ENCODE data around the gene SPIB.

SPIB gene

GRCh38 chr19:50417111-50418081, 1.3 kb upstream of the SPIB start:
- in situ Hi-C loops (cut with HindIII; ENCODE audit: low sequenced_read_pairs): no loop called here

GRCh38 chr19:50419022-50419579, 363 bp downstream of the SPIB start:
- in situ Hi-C loops (cut with HindIII; ENCODE audit: low sequenced_read_pairs): no loop called here

GRCh38 chr19:50419580-50420035, 870 bp downstream of the SPIB start:
- in situ Hi-C loops (cut with HindIII; ENCODE audit: low sequenced_read_pairs): no loop called here

- in situ Hi-C loops (cut with HindIII; ENCODE audit: low sequenced_read_pairs): no loop called here
Observed at GRCh38 chr19:50420127-50420526, 1.4 kb downstream of the SPIB start.

- in situ Hi-C loops (cut with HindIII; ENCODE audit: low sequenced_read_pairs): no loop called here
Observed at GRCh38 chr19:50420808-50421207, 2.1 kb downstream of the SPIB start.

- in situ Hi-C loops (cut with HindIII; ENCODE audit: low sequenced_read_pairs): no loop called here
Observed at GRCh38 chr19:50422397-50423278, 3.9 kb downstream of the SPIB start.

- in situ Hi-C loops (cut with HindIII; ENCODE audit: low sequenced_read_pairs): no loop called here
Observed at GRCh38 chr19:50423279-50424113, 4.8 kb downstream of the SPIB start.

GRCh38 chr19:50425581-50425980, 6.8 kb downstream of the SPIB start:
- in situ Hi-C loops (cut with HindIII; ENCODE audit: low sequenced_read_pairs): no loop called here

GRCh38 chr19:50427318-50427925, 8.7 kb downstream of the SPIB start:
- in situ Hi-C loops (cut with HindIII; ENCODE audit: low sequenced_read_pairs): no loop called here

- in situ Hi-C loops (cut with HindIII; ENCODE audit: low sequenced_read_pairs): no loop called here
Observed at GRCh38 chr19:50427997-50428425, 9.3 kb downstream of the SPIB start.

GRCh38 chr19:50428772-50429463, 10.2 kb downstream of the SPIB start:
- in situ Hi-C loops (cut with HindIII; ENCODE audit: low sequenced_read_pairs): no loop called here

GRCh38 chr19:50430888-50431342, 12.2 kb downstream of the SPIB start:
- in situ Hi-C loops (cut with HindIII; ENCODE audit: low sequenced_read_pairs): no loop called here

- in situ Hi-C loops (cut with HindIII; ENCODE audit: low sequenced_read_pairs): no loop called here
Observed at GRCh38 chr19:50431343-50432220, 12.8 kb downstream of the SPIB start.

- in situ Hi-C loops (cut with HindIII; ENCODE audit: low sequenced_read_pairs): no loop called here
Observed at GRCh38 chr19:50432221-50433028, 13.7 kb downstream of the SPIB start, which contains the start of gene MYBPC2. MYBPC2 (plus strand) TSS chr19:50432892; CDS start chr19:50432954, 62 bp downstream.

GRCh38 chr19:50433201-50434180, 14.8 kb downstream of the SPIB start:
- in situ Hi-C loops (cut with HindIII; ENCODE audit: low sequenced_read_pairs): no loop called here

GRCh38 chr19:50434525-50434924, 15.8 kb downstream of the SPIB start:
- in situ Hi-C loops (cut with HindIII; ENCODE audit: low sequenced_read_pairs): no loop called here
